ENCODE data around the gene RBM17. TPM values are rescaled to one million over a fixed set of nuclear protein-coding genes. Genes with fewer than 3 reads are reported as not detected.

The RBM17 gene
- total RNA-seq, 1 experiment from 2014 or later: 124 TPM

GRCh38 chr10:6163364-6164270 lies 74.8 kb downstream of the RBM17 start:
- Mint-ChIP-seq H3K27ac (peak overlapping the region; percentile 15 to 94 (median 87); a peak in 4 of 7 replicates), H3K4me1 (peaks cover 24 to 28% of the 10 kb centered on the region in 2 experiments), H3K9me3 (no peaks in the 10 kb centered on the region), H3K27me3 (ENCODE audit: low read depth) (no peaks in the 10 kb centered on the region; the same call in 1 of the 2 replicates), H3K4me3 (peak overlapping the region; percentile 83 to 88), H3K36me3 (ENCODE audit: insufficient read depth in 1 of 3, low read depth in 3 of 3) (peaks cover 4 to 29% (median 5%) of the 10 kb centered on the region in 3 experiments; a peak in 5 of 7 replicates)
- peaks cover 3% of the 10 kb centered on the region for H3K79me1 ChIP-seq (ENCODE audit: insufficient read depth, low read depth, low read length, poor library complexity, severe bottlenecking)
- no peak overlapping the region for H2BK12ac ChIP-seq (ENCODE audit: insufficient read length, low read depth, low read length)
- H3K4ac ChIP-seq (ENCODE audit: low read depth, low read length): peak overlapping the region; percentile 77; the same call in 1 of the 2 replicates
- no peak overlapping the region for H3K23ac ChIP-seq (ENCODE audit: insufficient read length, low read depth, low read length)
- WGBS (ENCODE audit: extremely low coverage, insufficient read length, low lambda C conversion rate): no CpG with 5 or more reads among the region's 91 CpGs
- no peak overlapping the region for H4K8ac ChIP-seq (replicated peaks; ENCODE audit: insufficient read length, low read depth, low read length)
- no peak for TF ChIP-seq CTCF (conservative IDR thresholded peaks at IDR 0.05)
- no peak overlapping the region for H2AK5ac ChIP-seq (ENCODE audit: insufficient read length, low read length)
- H3K14ac ChIP-seq (ENCODE audit: insufficient read depth, low read length): peak overlapping the region; percentile 67
- no peak overlapping the region for H2BK5ac ChIP-seq (ENCODE audit: insufficient read length, low read length)
- no peak overlapping the region for H3K18ac ChIP-seq (ENCODE audit: insufficient read length, low read depth, low read length)
- H3T11ph ChIP-seq (ENCODE audit: low read length): no peak overlapping the region
- peak overlapping the region; percentile 81 for H4K91ac ChIP-seq (ENCODE audit: insufficient read length, low read depth, low read length)
- peak overlapping the region; percentile 72 for H3K9ac ChIP-seq (ENCODE audit: extremely low read depth, insufficient read length, low read length)
- H4K20me1 ChIP-seq (ENCODE audit: control insufficient read depth, insufficient read depth, insufficient read length): no peaks in the 10 kb centered on the region
- DNase-seq: peak; percentile 80
- H2BK15ac ChIP-seq (ENCODE audit: low read depth, low read length): no peak overlapping the region
- H3K4me1 ChIP-seq (ENCODE audit: insufficient read depth, low read length): no peaks in the 10 kb centered on the region
- no peak overlapping the region for H3K56ac ChIP-seq (ENCODE audit: insufficient read length, low read depth, low read length)
- H3K4me2 ChIP-seq (ENCODE audit: insufficient read depth, insufficient read length, low read length): peak overlapping the region; percentile 64
- peaks cover 4% of the 10 kb centered on the region for H3K23me2 ChIP-seq (ENCODE audit: insufficient read length, low read depth, low read length, poor library complexity, severe bottlenecking)
- no peaks in the 10 kb centered on the region for H3K27me3 ChIP-seq (ENCODE audit: insufficient read depth, low read length)
- no peak overlapping the region for H2AFZ ChIP-seq (ENCODE audit: low read length)
- H3K79me2 ChIP-seq (ENCODE audit: insufficient read depth, low read length): 0 out of 2 replicates have a peak, but pooled peaks cover 2% of the 10 kb centered on the region
- H2BK20ac ChIP-seq (ENCODE audit: low read depth, low read length, poor library complexity, severe bottlenecking): no peak overlapping the region
- H3K27ac ChIP-seq (ENCODE audit: insufficient read length, low read depth, low read length): no peak overlapping the region
- H3K9me3 ChIP-seq (ENCODE audit: control insufficient read depth, low read depth, low read length): no peaks in the 10 kb centered on the region
- H2BK120ac ChIP-seq (ENCODE audit: low read depth, low read length, poor library complexity, severe bottlenecking): no peak overlapping the region
- H4K5ac ChIP-seq (ENCODE audit: insufficient read length, low read depth, low read length): no peak overlapping the region
